ENCODE data around the gene LDHAL6B. TPM values are rescaled to one million over a fixed set of nuclear protein-coding genes. Genes with fewer than 3 reads are reported as not detected.

Gene LDHAL6B
- total and polyA plus RNA-seq, 2 of the 8 experiments (the other 6 are each of a cell fraction or from before 2014, with no cell fraction given): not detected

GRCh38 chr15:59176653-59177316, 29.9 kb upstream of the LDHAL6B start:
- 90% methylated on average over 9 of the region's 9 CpGs; no CpG with 5 or more reads in 1 of the 2 experiments for WGBS, 2 experiments (ENCODE audit: extremely low coverage in 1 of 2, insufficient coverage in 1 of 2, insufficient read length in 1 of 2, insufficient replicate concordance in 2 of 2, low coverage in 1 of 2, low lambda C conversion rate in 2 of 2, missing lambda C conversion rate in 1 of 2)
- Histone ChIP-seq H2BK20ac (ENCODE audit: low read length) (no peak overlapping the region), H2BK5ac (ENCODE audit: low read depth, low read length) (no peak overlapping the region), H3K18ac (ENCODE audit: extremely low read depth, low read length) (no peak overlapping the region), H3K4me3 (ENCODE audit: extremely low read depth in 1 of 4, insufficient read depth in 2 of 4, low read depth in 3 of 4, low read length in 4 of 4) (no peak overlapping the region), H3K23me2 (ENCODE audit: low read depth, low read length) (no peaks in the 10 kb centered on the region), H3K14ac (ENCODE audit: insufficient read length) (no peak overlapping the region), H2BK12ac (ENCODE audit: low read depth, low read length) (no peak overlapping the region), H4K91ac (replicated peaks; ENCODE audit: insufficient read length, low read length) (no peak overlapping the region), H3K9me3 (ENCODE audit: insufficient read depth in 2 of 2, low read depth in 1 of 2, low read length in 1 of 2) (peaks cover 0 to 1% of the 10 kb centered on the region in 2 experiments; a peak in 1 of 4 replicates), H4K20me1 (replicated peaks in 1 of 2; ENCODE audit: control insufficient read depth in 1 of 2, insufficient read depth in 2 of 2, low read length in 2 of 2) (peaks cover 0 to 1% of the 10 kb centered on the region in 2 experiments), H2AK5ac (ENCODE audit: low read depth, low read length) (no peak overlapping the region), H3K4me1 (replicated peaks in 1 of 4; ENCODE audit: control insufficient read depth in 3 of 4, insufficient read depth in 4 of 4, low read length in 3 of 4) (no peaks in the 10 kb centered on the region), H3K4me2 (ENCODE audit: insufficient read depth in 1 of 2, low read depth in 2 of 2, low read length in 2 of 2) (no peak overlapping the region), H3K79me2 (ENCODE audit: control insufficient read depth in 1 of 2, insufficient read depth in 2 of 2, low read length in 2 of 2) (no peaks in the 10 kb centered on the region), H3K9ac (replicated peaks in 1 of 4; ENCODE audit: extremely low read depth in 1 of 4, low read depth in 3 of 4, low read length in 3 of 4) (no peak overlapping the region), H2BK120ac (replicated peaks; ENCODE audit: low read depth, low read length) (no peak overlapping the region), H2AFZ (ENCODE audit: low read length) (no peak overlapping the region), H3K27ac (ENCODE audit: low read depth, low read length) (no peak overlapping the region), H3K36me3 (ENCODE audit: control insufficient read depth in 2 of 4, insufficient read depth in 4 of 4, low read length in 3 of 4) (peaks cover 2 to 28% (median 9%) of the 10 kb centered on the region in 4 experiments; a peak in 6 of 8 replicates), H4K5ac (ENCODE audit: insufficient read length, low read depth, low read length) (no peak overlapping the region), H3K27me3 (replicated peaks in 1 of 4; ENCODE audit: control insufficient read depth in 3 of 4, extremely low read depth in 1 of 4, insufficient read depth in 3 of 4, low read length in 3 of 4) (no peaks in the 10 kb centered on the region), H3K79me1 (ENCODE audit: low read depth, low read length) (no peaks in the 10 kb centered on the region), H3K23ac (ENCODE audit: insufficient read length) (no peak overlapping the region), H3K4ac (replicated peaks; ENCODE audit: insufficient read length, low read depth, low read length) (no peak overlapping the region), H3K56ac (replicated peaks; ENCODE audit: insufficient read length, low read depth, low read length) (no peak overlapping the region), H4K8ac (ENCODE audit: extremely low read depth, insufficient read depth, low read length) (peak overlapping the region; percentile 36; the same call in 1 of the 2 replicates), H2BK15ac (ENCODE audit: low read length) (no peak overlapping the region)
- FAIRE-seq: no peak
- DNase-seq (ENCODE audit: low read depth in 1 of 2, low spot score in 2 of 2): no peak
- TF ChIP-seq EP300 (IDR thresholded peaks at IDR 0.05; ENCODE audit: borderline replicate concordance in 1 of 2, low read depth in 2 of 2, low read length in 2 of 2): no peak
- TF ChIP-seq TAF1 (IDR thresholded peaks at IDR 0.05; ENCODE audit: low read depth, low read length): no peak
- TF ChIP-seq SP1 (IDR thresholded peaks at IDR 0.05; ENCODE audit: low read depth, low read length): no peak
- no peak for TF ChIP-seq CBX5 (IDR thresholded peaks at IDR 0.05; ENCODE audit: low read depth, low read length)
- ChIA-PET CTCF (ENCODE audit: partially characterized antibody) (interaction anchor here (0.8 to 1.6 kb wide), 2 partner anchors 301 to 323 kb away, joined by 3 to 5 read pairs; no protein-coding TSS in a partner anchor), POLR2A (ENCODE audit: partially characterized antibody) (no interaction called here)

Data from H1 (cell line).